Stimulated activated CD4-positive, alpha-beta T cell treated with anti-CD3 and anti-CD28 coated beads, Interleukin-1b, Interleukin-23, amount 100 ng/mL, for 48 hours (primary cell): Measurements from ENCODE around the gene PDE8A.
A peak's percentile ranks its signal among the peaks of the same experiment; 100 is the strongest.
"Not testable (repeated sequence)": the region's sequence is repeated elsewhere in the genome, so short reads cannot be mapped to it uniquely, and the experiment has no call there.

Experiments
- DNase-seq: peaks from one replicate; pipeline ENCODE4 v3.0.0-alpha.2; 2020

PDE8A gene

GRCh38 chr15:84991014-84991712 lies 9.5 kb downstream of the PDE8A start:
- no peak for DNase-seq

DNA sequence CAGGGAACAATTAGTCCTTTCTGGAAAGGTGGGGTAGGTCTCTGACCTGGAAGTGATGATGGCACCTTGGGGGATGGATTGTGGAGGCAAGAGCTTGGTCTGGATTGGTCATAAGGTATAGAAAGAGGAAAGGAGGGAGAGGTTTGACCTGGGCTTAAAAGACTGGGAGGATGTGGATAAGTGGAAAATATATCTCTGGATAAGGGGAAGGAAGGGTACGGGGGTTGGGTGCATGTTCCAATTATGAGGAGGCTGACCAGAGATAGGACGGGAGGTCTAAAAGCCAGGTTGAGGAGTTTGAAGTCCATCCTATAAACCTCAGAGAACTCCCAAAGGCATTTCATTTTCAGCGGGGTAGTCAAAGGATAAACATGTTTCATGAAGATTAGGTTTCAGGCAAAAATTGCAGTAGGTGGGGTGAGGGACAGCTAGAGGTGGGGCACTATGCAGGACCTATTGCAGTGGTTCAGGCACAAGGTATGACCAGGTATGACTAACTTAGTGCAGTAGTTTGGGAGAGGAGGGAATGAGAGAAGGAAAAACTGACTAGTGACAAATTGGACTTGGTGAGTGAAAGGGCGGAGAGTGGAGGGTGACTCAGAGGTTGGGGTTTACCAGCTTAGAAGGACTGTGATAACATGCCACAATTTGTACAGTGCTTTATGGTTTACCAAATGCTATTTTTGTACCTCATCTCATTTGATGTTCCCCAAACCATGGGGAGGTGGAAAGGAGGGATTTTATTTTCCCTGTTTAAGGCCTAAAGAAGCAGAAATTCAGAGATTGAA lies 10.7 kb downstream of the PDE8A start:
- DNase-seq = peak; percentile 60

- DNase-seq = no peak
Measured at GRCh38 chr15:84996055-84996454, 14.4 kb downstream of the PDE8A start.

DNA sequence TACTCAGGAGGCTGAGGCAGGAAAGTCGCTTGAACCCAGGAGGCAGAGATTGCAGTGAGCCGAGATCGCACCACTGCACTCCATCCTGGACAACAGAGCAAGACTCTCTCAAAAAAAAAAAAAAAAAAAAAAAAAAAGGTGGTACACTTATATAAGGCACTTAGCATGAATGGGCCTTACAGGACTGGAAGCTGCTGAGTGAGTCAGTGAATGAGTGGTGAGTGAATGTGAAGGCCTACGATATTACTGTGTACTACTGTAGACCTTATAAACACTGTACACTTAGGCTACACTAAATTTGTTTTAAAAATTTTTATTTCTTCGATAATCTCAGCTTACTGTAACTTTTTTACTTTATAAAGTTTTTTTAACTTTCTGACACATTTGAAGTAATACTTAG lies 15.1 kb downstream of the PDE8A start:
- DNase-seq = not testable (repeated sequence)

DNA sequence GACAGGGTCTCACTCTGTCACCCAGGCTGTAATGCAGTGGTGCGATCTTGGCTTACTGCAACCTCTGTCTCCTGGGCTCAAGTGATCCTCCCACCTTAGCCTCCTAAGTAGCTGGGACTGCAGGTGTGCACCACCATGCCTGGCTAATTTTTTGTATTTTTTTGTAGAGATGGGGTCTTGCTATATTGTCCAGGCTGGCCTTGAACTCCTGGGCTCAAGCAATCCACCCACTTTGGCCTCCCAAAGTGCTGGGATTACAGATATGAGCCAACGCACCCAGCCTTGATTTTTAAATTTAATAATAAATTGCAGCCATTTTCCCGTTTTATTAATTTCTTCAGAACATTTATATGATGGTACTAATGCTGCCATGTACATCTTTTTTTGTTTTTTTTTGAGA lies 15.6 kb downstream of the PDE8A start:
- not testable (repeated sequence) for DNase-seq

- no peak for DNase-seq
Measured at GRCh38 chr15:85000189-85000864, 18.7 kb downstream of the PDE8A start.

DNA sequence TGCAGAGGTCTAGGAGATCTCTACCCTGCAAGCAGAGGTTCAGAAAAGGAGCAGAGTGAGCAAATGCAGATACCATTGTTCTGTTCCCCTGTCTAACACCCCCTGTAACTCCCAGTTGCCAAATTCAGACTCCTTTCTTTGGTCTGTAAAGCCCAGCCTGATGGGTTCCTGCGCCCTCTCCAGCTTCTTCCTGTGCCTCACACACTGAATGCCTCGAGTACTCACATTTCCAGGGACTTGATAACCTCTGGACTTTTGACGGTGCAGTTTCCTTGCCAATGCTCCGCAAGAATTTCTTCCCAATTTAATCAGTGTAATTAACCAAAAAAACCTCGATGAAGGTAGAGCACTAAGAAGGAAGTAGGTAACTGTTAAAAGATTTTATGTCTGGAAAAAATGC lies 19.3 kb downstream of the PDE8A start:
- no peak for DNase-seq

DNA sequence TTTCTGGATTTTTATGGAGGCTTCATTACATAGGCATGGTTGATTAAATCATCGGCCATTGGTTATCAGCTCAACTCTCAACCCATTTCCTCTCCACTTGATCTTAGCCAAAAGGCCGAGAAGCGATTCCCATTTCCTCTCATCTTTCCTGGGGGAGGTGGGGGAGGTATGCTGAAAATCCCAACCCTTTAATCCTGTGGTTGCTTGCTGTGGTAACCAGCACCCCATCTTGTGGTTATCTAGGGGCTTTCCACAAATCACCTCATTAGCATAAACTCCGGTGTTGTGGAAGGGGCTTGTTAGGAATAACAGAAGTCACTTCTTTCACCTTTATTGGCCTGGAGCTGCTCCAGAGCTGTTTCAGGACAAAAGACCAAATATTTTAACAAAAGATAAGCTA lies 20.9 kb downstream of the PDE8A start:
- DNase-seq = no peak

DNA sequence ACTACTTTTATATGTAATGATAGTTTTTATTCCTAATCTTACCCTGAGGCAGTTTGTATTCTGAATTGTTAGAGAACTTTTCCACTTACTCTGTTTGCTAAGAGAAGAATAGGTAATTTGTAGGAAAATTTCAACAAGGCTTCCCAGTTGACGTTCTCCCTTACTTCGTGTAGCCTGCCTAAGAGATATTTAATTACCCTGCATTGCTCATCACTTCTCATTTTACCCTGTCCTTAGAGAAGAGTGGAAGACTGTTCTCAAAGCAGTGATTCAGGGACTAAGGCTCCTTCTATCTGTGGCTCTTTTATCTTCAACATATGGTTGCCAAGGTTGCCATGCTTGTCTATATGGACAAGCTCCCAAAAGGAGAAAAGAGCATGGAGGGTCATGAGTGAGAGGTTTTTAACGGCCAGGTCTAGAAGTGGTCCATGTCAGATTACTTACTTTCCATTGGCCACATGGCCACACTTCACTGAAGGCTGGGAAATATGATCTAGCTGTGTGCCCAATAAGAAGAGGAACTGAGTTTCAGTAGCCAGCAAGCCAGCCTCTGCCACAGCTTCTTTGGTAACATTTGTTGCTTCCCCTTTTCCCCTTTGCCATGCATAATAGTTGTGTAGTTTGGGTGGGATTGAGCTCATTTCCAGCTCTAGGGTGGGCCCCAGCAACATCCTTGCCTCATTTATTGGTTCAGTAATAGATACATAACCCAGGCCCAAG lies 22.1 kb downstream of the PDE8A start:
- DNase-seq = no peak

DNA sequence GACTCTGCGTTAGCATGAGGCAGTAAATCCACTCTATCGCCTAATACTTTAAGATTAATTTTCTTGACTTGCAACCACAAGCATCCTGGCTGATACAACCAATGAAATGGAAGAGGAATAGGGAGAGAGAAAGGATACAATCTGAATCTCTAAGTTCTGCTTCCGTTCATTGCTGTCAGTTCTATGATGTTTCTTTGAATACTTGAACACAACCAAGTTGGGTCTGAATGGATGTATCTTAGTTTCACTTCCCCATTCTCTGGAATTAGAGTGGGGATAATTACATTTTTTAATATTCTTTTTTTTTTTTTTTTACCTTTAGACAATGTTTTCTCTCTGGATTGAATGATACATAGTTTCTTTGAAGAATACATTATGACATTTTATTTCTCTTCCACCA lies 22.9 kb downstream of the PDE8A start:
- no peak for DNase-seq

GRCh38 chr15:85005319-85005718 lies 23.7 kb downstream of the PDE8A start:
- no peak for DNase-seq

GRCh38 chr15:85005746-85006145 lies 24.1 kb downstream of the PDE8A start:
- DNase-seq = no peak

- no peak for DNase-seq
Measured at GRCh38 chr15:85006201-85006600, 24.5 kb downstream of the PDE8A start.

GRCh38 chr15:85006655-85007054 lies 25.0 kb downstream of the PDE8A start:
- DNase-seq = no peak

- no peak for DNase-seq
Measured at GRCh38 chr15:85007137-85007536, 25.5 kb downstream of the PDE8A start.

DNA sequence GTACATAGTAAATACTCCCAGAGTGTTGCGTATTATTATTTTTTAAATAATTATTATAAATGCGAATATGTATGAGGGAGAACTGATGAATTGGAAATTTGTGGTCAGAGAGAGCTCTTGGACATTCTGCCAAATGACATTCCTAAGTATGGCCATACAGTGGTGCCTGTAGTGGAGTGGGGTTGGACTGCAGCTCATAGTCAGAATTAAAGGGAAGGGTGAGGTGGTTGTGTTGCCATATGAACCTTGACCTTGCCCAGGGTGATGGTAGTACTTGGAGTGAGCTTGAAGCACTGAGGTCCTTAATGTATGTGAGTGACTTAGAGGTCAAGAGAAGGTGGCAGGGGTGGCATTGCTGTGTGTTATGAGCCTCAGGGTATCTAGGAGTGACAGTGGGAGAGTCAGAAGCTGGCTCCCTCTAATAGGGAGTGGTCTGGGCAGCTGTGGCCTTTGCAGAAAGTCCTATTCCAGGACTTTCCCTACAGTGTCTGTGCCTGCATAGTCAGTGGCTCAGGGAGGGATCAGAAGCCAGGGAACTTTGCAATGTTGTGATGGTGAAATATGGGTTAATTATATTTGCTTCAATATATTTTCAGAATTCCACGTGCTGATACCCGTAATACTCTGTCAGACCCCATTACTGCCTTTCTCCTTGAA lies 26.2 kb downstream of the PDE8A start:
- no peak for DNase-seq

GRCh38 chr15:85008474-85009260 lies 27.0 kb downstream of the PDE8A start:
- no peak for DNase-seq

DNA sequence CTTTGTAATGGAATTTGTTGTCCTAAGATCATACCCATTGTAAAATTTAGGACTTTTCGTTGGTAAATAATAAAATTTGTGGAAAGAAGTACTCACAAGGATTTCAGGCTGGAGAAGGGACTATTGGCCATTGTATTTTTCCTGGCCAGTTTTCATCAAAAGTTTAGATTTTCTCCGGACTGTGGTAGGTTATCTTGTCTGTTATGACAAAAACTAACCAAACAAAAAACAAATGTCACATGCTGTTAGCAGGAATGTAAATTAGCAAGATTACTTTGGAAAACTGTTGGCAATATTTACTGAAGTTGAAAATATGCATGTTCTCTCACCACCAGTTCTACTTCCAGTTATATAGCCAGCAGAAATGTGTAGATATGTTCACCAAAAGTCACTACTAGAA lies 27.8 kb downstream of the PDE8A start:
- no peak for DNase-seq

DNA sequence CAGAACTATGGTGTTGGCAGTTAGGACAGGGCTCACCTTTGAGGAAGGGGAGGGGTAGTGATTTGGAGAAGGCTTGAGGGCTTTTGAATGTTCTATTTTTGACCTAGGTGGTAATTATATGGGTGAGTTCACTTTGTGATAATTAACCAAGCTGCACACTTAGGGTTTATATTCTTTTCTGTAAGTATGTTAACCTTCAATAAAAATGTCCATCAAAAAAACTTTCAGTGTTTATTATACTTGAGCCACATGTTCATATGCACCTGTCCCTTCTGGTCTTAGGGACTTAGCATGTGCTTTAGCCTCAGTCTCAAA lies 28.4 kb downstream of the PDE8A start:
- DNase-seq = no peak

DNA sequence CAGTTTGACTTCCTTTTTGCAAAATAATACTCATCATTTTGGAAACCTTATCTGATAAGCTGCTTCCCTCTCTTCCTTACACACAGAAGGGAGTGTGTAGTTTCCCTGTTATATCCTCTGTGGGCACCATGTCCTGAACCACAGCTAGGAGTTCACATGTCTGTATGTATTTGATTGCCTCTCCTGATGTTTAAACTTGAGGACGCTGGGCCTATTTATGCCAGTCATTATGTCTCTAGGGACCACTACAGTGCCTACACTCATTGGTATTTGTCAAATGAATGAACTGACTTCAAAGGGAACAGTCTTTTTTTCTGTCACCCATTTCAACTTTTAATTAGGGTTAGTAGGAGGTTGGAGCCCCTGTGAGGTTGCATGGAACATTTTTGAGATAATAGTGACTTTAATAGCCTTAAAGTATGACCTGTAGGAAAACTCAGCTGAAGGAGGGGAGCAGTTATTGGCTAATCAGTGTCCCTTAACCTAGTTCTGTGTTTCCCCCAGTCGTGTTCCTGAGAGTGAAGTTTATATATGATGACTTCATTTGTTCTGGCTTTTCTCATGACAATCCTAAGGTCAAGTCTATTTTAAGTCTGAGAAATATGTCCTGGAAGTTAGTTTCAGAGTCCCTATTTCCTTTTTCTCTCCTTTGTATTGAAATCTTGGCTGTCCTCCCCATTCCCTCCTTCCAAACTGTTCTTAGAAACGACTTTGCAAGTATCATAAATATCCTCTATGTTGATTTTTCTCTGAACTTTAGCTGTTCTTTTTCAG lies 28.9 kb downstream of the PDE8A start:
- no peak for DNase-seq

DNA sequence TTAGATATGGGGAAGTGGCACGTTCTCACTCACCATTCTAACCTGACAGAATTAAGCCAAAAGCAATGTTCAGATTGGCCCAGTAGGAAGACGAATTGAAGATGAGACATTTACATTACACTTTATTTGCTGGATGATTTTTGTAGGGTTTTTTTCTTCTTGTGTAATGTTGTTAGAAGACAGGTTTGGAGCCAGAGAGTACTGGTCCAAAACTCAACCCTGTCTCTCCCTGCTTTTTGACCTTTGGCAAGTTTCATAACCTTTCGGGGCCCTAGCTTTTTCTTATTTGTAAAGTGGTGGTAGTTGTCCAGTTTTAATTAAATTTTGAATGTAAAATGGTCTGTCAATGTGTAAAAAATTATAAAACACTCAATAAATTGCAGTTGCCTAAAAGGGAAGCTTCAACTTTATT lies 29.5 kb downstream of the PDE8A start:
- DNase-seq = no peak
